Limb (tissue), 2 donors: Measurements from ENCODE around the gene PRICKLE3.
A peak's percentile ranks its signal among the peaks of the same experiment; 100 is the strongest.

Source experiments
- DNase-seq, 2 donors: peaks; one replicate each; pipeline ENCODE4 v3.0.0-alpha.2; 2016; ENCODE audit errors: extremely low spot score in 2 of 2

PRICKLE3 gene

GRCh38 chrX:49186125-49187027, at the start of gene PRICKLE3:
Gene PRICKLE3 (minus strand): TSS chrX:49186373. CDS start chrX:49186297, 76 bp downstream.
- DNase-seq, result peak in 1 of 2 donors; percentile 69

GRCh38 chrX:49233887-49234555, 47.8 kb upstream of the PRICKLE3 start:
- no peak for DNase-seq

- no peak for DNase-seq
Observed at GRCh38 chrX:49233176-49233575, 47.0 kb upstream of the PRICKLE3 start, which contains the start of gene CACNA1F. Gene CACNA1F (minus strand): TSS chrX:49233340. CDS start chrX:49233309, 31 bp downstream.

- DNase-seq, result no peak
Observed at GRCh38 chrX:49232525-49232924, 46.4 kb upstream of the PRICKLE3 start.

GRCh38 chrX:49231333-49232000, 45.3 kb upstream of the PRICKLE3 start:
- DNase-seq, result no peak

- DNase-seq, result peak in 1 of 2 donors; percentile 44
Observed at GRCh38 chrX:49230500-49231232, 44.5 kb upstream of the PRICKLE3 start.

- DNase-seq, result no peak
Observed at GRCh38 chrX:49228185-49228584, 42.0 kb upstream of the PRICKLE3 start.

- no peak for DNase-seq
Observed at GRCh38 chrX:49227726-49228125, 41.6 kb upstream of the PRICKLE3 start.

- DNase-seq, result no peak
Observed at GRCh38 chrX:49226946-49227345, 40.8 kb upstream of the PRICKLE3 start.

- no peak for DNase-seq
Observed at GRCh38 chrX:49225858-49226257, 39.7 kb upstream of the PRICKLE3 start.

- no peak for DNase-seq
Observed at GRCh38 chrX:49221868-49222267, 35.7 kb upstream of the PRICKLE3 start.

- no peak for DNase-seq
Observed at GRCh38 chrX:49220100-49220499, 33.9 kb upstream of the PRICKLE3 start.

- DNase-seq, result no peak
Observed at GRCh38 chrX:49214996-49215526, 28.9 kb upstream of the PRICKLE3 start.

- no peak for DNase-seq
Observed at GRCh38 chrX:49214416-49214815, 28.2 kb upstream of the PRICKLE3 start.

- no peak for DNase-seq
Observed at GRCh38 chrX:49212861-49213260, 26.7 kb upstream of the PRICKLE3 start.

- DNase-seq, result no peak
Observed at GRCh38 chrX:49212209-49212608, 26.0 kb upstream of the PRICKLE3 start.

GRCh38 chrX:49211074-49211473, 24.9 kb upstream of the PRICKLE3 start:
- no peak for DNase-seq

GRCh38 chrX:49210406-49210805, 24.2 kb upstream of the PRICKLE3 start:
- no peak for DNase-seq

- DNase-seq, result no peak
Observed at GRCh38 chrX:49209434-49210251, 23.5 kb upstream of the PRICKLE3 start.

GRCh38 chrX:49208399-49208798, 22.2 kb upstream of the PRICKLE3 start:
- DNase-seq, result no peak
